HPDE6-E6E7 (cell line): ENCODE data around the gene CCNL1.
"Not testable (repeated sequence)": the region's sequence is repeated elsewhere in the genome, so short reads cannot be mapped to it uniquely, and the experiment has no call there.

Experiments
- DNase-seq: peaks from one replicate; pipeline ENCODE4 v3.0.0; 2011; ENCODE audit warnings: missing footprints; ENCODE audit errors: extremely low spot score

Gene CCNL1

GRCh38 chr3:157170861-157171260, 10.9 kb upstream of the CCNL1 start:
- no peak for DNase-seq

GRCh38 chr3:157167371-157168042, 7.6 kb upstream of the CCNL1 start:
- no peak for DNase-seq

- no peak for DNase-seq
Observed at GRCh38 chr3:157166561-157166960, 6.6 kb upstream of the CCNL1 start.

GRCh38 chr3:157166115-157166514, 6.2 kb upstream of the CCNL1 start:
- DNase-seq: no peak

- DNase-seq: no peak
Observed at GRCh38 chr3:157163217-157163953, 3.4 kb upstream of the CCNL1 start.

- not testable (repeated sequence) for DNase-seq
Observed at GRCh38 chr3:157162620-157163019, 2.7 kb upstream of the CCNL1 start.

GRCh38 chr3:157160658-157161424, 894 bp upstream of the CCNL1 start:
- DNase-seq: peak; percentile 56

- no peak for DNase-seq
Observed at GRCh38 chr3:157159037-157159761, 748 bp downstream of the CCNL1 start.

GRCh38 chr3:157157836-157158235, 2.1 kb downstream of the CCNL1 start:
- no peak for DNase-seq

GRCh38 chr3:157156837-157157635, 2.9 kb downstream of the CCNL1 start:
- DNase-seq: no peak

- DNase-seq: no peak
Observed at GRCh38 chr3:157155591-157155990, 4.4 kb downstream of the CCNL1 start.

GRCh38 chr3:157154563-157155330, 5.2 kb downstream of the CCNL1 start:
- DNase-seq: no peak

GRCh38 chr3:157152930-157153329, 7.0 kb downstream of the CCNL1 start:
- no peak for DNase-seq

- DNase-seq: no peak
Observed at GRCh38 chr3:157152438-157152837, 7.5 kb downstream of the CCNL1 start.

GRCh38 chr3:157151627-157152026, 8.3 kb downstream of the CCNL1 start:
- no peak for DNase-seq

GRCh38 chr3:157151151-157151550, 8.8 kb downstream of the CCNL1 start:
- no peak for DNase-seq

GRCh38 chr3:157149136-157149696, 10.7 kb downstream of the CCNL1 start:
- DNase-seq: no peak

- DNase-seq: no peak
Observed at GRCh38 chr3:157148196-157148889, 11.6 kb downstream of the CCNL1 start.

GRCh38 chr3:157147099-157147803, 12.7 kb downstream of the CCNL1 start:
- no peak for DNase-seq
